Stimulated activated CD8-positive, alpha-beta memory T cell treated with anti-CD3 and anti-CD28 coated beads, Interleukin-12 subunit alpha, Interleukin-12 subunit beta, amount 100 ng/mL, for 24 hours (primary cell): ENCODE data around the gene CSF3R.
"Not testable (repeated sequence)": the region's sequence is repeated elsewhere in the genome, so short reads cannot be mapped to it uniquely, and the experiment has no call there.

Experiments
- DNase-seq: peaks from one replicate; pipeline ENCODE4 v3.0.0-alpha.2; 2020; ENCODE audit errors: extremely low read depth

The CSF3R gene

DNA sequence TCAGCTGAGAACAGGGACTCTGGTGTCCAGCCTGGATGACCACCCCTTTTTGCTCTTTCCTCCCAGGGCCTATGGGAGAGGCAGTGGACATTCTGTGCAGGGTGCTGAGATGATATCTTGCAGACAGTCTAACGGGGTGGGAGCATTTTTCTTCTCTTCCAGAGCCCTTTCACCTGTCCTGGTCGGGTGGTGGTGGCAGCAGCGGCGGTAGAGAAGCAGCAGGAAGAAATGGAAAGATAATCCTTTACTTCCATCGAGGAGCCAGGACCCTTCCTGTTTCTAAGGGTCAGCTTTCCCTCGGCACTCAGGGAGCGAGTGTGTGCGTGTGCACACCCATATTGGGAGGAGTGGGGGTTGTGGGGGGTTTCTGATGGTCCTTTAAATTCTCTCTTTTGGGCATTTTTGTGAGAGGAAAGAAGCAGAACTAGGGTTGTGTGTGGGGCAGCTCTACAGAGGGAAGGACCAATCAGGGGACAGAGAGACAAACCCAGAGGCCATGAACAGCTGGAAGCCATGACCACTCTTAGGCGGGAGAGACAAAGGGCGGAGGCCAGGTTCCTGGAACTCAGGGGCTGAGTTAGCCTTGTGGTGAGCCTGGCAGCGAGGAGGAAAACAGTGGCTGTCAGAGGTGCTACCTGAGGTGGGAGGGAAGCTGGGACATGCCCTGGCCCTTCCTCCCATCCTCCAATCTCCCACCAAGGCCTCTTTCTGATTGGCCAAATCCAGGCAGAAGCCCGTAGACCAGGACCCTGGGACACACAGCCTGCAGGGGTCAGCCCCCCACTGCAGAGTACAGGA, 31.2 kb upstream of the CSF3R start:
- DNase-seq = no peak

GRCh38 chr1:36512842-36513241, 30.1 kb upstream of the CSF3R start:
- no peak for DNase-seq

- no peak for DNase-seq
Measured at GRCh38 chr1:36511804-36512798, 29.4 kb upstream of the CSF3R start.

DNA sequence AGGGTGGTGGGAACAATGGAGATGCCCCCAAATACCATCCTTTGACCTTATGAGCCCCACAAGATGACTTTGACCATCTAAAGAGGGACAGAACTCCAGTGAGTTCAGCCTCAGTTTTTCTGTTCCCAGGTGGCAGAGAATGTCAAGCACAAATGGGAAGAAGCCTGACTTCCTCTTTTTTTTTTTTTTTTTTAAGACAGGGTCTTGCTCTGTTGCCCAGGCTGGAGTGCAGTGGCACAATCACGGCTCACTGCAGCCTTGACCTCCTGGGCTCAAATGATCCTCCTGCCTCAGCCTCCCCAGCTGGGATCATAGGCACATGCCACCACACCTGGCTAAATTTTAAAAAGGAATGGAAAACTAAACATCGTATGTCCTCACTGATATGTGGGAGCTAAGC, 28.5 kb upstream of the CSF3R start:
- DNase-seq = not testable (repeated sequence)

- DNase-seq = no peak
Measured at GRCh38 chr1:36510418-36510817, 27.7 kb upstream of the CSF3R start.

GRCh38 chr1:36508257-36508656, 25.5 kb upstream of the CSF3R start:
- no peak for DNase-seq

DNA sequence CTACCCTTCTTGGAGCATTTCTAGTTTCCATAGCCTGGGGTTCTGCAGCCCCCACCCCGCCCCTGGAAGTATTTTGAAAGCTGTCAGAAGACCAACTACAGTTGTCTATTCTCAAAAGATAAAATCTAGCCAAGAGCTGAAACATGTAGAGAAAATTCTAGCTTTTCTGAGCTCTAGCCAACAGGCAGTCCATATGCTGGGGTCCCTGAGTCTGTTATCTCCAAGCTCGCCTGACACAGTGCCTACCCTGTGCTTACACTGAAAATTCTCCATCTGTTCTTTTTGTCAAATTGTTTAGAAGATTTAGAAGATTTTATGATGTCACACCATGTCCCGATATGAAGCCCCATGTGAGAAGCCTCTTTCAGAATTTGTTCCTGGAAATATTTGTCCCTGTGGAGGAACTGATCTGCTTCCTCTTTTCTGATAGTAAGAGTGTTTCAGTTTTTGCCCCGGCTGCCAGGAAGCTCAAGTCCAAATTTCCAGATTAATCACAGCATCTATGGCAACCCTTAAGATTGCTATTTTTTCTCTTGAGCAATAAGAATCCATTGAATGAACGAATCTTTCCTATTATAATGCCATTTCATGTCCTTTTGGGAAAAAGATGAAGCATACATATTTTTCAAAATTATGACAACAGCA, 23.7 kb upstream of the CSF3R start:
- DNase-seq = no peak

GRCh38 chr1:36503733-36504132, 21.0 kb upstream of the CSF3R start:
- no peak for DNase-seq

DNA sequence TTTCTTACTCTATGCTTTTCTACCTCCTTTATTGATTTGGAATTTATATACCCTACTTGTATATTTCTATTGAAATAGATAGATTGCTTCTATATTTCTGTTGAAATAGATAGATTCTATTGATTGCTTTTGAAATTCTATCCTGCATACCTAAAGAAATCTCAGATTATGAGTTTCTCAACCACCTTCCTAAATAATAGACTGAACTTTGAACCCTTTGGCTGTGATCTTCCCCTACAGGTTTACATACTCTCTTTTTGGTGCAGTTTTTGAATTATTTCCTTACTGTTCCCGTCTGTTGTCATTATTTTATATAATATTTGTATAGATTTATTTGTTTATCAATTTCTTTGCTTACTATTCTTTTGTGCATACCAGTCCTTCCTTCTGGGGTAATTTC, 20.4 kb upstream of the CSF3R start:
- DNase-seq = no peak

DNA sequence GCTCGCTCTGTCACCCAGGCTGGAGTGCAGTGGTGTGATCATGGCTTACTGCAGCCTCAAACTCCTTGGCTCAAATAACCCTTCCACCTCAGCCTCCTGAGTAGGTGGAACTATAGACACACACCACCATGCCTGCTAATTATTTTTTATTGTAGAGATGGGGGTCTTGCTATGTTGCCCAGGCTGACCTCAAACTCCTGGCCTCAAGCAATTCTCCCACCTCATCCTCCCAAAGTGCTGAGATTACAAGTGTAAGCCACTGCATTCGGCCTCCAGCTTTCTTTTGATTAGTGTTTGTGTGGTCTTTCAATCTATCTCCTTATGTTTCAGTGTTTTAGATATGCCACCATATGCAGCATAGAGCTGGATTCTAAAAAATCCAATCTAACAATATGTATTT, 19.9 kb upstream of the CSF3R start:
- no peak for DNase-seq

GRCh38 chr1:36501911-36502310, 19.2 kb upstream of the CSF3R start:
- DNase-seq = not testable (repeated sequence)

DNA sequence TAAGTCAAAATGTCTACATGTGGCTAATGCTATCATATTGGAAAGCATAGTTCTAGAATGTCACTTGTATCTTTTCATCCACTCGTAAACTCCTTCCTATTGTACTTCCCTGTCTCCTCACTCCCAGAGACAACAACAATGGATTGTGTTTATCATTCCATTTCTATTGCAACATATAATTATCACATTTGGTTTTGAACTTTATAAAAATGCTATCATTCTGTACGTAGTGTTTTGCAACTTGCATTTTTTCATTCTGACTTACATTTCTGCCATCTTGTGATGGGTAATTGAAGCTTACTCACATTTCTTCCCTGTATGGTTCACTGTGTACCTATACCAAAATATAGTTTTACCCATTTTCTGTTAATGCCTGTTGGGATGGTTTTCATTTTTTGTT, 14.5 kb upstream of the CSF3R start:
- DNase-seq = no peak

DNA sequence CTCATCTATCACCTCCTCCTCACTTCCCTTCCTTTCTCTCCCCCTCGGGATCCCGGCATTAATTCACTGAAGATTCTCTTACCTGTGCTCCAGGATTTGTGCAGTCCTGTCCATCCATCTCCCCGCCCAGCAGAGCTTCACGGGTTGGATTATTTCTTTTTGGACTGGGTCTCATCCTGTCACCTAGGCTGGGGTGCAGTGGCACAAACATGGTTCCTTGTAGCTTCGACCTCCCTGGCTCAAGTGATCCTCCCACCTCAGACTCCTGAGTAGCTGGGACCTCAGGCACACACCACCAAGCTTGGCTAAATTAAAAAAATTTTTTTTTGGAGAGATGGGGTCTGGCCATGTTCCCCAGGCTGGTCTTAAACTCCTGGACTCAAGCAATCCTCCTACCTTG, 12.3 kb upstream of the CSF3R start:
- DNase-seq = no peak

DNA sequence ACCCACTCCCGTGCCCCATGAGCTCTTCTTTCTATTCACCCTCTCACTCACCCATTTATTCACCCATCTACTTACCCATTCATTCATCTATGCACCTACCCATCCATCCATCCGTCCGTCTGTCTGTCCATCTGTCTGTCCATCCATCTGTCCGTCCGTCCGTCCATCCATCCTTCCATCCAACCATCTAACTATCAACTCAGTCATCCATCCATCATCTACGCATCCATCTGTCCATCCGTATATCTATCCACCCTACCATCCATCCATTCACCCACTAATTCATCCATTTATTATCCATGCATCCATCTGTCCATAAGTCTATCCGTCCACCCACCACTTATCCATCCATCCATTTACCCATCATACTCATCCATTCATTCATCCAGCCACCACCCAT, 10.8 kb upstream of the CSF3R start:
- no peak for DNase-seq

DNA sequence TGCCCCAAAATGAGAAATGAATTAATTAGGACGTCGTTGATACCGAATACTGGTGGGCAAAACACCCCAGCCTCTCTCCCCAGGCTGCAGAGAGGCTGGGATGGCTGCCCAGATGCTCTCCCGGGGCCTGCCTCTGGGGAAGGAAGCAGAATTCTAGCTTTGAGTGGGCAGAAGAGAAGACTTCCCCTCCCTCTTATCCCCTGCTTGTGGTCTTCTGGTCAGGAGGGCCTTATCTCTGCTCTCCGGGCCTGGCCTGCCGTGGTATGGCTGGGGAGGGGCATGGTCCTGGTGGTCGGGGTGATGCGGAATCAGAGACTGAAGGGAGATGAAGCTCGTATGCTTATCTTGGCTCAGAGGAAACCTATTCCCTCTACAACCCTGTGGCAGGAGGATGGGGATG, 9.8 kb upstream of the CSF3R start:
- DNase-seq = no peak

DNA sequence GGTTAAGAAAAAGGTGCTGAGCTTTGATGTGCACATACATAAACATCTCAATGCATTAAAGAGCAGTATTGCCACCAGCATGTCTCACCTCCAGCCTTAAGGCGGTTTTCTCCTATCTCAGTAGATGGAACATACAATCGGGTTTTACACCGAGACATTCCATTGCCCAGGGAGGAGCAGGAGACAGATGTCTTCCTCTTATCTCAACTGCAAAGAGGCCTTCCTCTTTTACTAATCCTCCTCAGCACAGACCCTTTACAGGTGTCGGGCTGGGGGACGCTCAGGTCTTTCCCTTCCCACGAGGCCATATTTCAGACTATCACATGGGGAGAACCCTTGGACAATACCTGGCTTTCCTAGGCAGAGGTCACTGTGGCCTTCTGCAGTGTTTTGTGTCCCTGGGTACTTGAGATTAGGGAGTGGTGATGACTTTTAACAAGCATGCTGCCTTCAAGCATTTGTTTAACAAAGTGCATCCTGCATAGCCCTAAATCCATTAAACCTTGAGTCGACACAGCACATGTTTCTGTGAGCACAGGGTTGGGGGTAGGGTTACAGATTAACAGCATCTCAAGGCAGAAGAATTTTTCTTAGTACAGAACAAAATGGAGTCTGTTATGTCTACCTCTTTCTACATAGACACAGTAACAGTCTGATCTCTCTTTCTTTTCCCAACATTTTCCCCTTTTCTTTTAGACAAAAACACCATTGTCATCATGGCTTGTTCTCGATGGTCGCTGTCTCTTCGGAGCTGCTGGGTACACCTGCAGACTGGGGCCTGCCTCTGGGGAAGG, 6.7 kb upstream of the CSF3R start:
- not testable (repeated sequence) for DNase-seq

DNA sequence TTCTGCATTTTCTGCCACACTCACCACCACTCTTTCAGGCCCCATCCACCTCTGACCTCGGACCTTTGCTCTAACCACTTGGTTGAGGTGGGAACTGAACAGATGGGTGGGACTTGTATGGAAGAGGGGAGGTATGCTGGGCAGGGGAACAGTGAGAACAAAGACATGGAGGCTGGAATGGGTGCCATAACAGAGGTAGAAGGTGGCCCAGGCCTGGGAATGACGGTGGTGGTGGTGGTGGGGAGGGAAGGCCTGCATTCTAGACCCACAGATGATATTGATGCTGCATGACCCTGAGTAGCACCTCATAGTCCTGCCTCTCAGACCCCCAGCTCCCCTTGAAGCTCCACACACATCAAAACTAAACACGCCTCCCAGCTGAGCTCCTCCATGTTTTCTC, 5.2 kb upstream of the CSF3R start:
- DNase-seq = no peak

DNA sequence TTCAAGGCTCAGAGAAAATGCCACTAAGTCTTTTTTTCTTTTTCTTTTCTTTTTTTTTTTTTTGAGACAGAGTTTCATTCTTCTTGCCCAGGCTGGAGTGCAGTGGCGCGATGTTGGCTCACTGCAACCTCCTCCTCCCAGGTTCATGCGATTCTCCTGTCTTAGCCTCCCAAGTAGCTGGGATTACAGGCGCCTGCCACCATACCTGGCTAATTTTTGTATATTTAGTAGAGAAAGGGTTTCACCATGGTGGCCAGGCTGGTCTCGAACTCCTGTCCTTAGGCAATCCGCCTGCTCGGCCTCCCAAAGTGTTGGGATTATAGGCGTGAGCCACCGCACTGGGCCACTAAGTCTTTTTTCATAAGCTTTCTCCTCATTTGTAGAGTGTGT, 4.6 kb upstream of the CSF3R start:
- not testable (repeated sequence) for DNase-seq

DNA sequence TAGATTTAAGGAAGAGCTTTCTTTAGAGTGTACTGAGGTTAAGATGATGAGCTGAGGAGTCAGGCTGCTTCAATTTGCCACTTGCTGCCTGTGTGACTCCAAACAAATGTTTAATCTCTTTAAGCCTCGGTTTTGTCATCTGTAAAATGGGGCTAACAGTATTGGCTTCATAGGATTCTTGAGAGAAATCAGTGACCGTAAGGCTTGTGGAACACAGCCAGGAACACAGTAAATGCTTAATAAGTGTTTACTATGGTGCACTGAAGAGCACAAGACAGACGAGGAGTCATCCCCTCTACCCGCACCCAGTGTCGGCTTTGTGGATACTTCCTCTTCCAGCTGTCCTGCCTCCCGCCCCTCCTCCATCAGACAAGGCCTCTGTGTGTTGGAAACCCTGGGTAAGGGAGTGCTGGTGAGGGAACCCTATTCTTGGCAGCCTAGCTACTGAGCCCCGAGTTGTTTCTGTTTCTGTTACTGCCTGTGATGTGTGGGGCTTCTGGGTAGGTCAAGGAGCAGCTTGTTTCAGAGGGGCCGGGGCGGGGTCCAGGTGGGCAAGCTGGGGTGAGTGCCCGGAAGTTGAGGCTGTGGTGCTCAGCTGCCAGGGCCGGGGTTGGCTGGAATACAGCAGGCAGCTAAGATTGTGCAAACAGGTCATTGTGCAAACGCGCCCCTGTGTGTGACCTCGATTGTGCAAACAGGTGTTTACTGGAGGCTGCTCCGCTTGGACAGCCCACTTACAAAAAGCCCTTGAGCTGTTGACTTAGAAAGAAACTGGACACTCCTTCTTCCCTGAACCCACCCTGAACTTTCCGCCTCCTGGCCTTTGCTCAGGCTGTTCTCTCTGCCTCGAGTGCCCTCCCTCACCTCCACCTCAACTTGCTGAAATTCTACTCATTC, 4.0 kb upstream of the CSF3R start:
- no peak for DNase-seq

GRCh38 chr1:36486093-36486438, 3.4 kb upstream of the CSF3R start:
- DNase-seq = no peak

DNA sequence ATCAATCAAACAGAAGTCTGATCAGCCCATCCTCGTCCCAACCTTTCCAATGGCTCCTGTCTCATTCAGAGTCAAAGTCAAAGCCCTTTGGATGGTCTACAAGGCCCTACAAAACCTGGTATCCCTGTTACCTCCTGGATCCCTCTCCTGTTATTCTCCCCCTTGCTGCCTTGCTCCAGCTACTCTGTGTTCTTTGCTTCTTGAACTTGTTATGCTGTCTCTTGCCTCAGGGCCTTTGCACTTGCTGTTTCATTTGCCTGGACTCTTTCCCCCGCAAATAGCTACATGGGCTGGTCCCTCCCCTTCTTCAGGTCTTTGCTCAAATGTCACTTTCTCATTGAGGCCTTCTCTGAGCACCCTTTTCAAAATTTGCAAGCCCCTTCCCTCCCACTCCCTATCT, 1.4 kb upstream of the CSF3R start:
- no peak for DNase-seq
